SH-SY5Y (cell line): ENCODE data around the gene AFG1L.

Experiments
- GATA2 ChIP-seq: IDR thresholded peaks from 2 replicates; pipeline ENCODE4 v1.6.1; 2011; ENCODE audit warnings: mild to moderate bottlenecking, low read depth, low read length
- GATA3 ChIP-seq: IDR thresholded peaks from 2 replicates; pipeline ENCODE4 v1.6.1; 2011; ENCODE audit warnings: low read depth, mild to moderate bottlenecking, low read length, moderate library complexity

GRCh38 chr6:108252055-108252454, 42.8 kb upstream of the AFG1L start:
- TF ChIP-seq GATA3 (no peak), GATA2 (no peak)
